ENCODE results near the gene SFI1.
"Not testable (repeated sequence)": the region's sequence is repeated elsewhere in the genome, so short reads cannot be mapped to it uniquely, and the experiment has no call there.

SFI1 gene

DNA sequence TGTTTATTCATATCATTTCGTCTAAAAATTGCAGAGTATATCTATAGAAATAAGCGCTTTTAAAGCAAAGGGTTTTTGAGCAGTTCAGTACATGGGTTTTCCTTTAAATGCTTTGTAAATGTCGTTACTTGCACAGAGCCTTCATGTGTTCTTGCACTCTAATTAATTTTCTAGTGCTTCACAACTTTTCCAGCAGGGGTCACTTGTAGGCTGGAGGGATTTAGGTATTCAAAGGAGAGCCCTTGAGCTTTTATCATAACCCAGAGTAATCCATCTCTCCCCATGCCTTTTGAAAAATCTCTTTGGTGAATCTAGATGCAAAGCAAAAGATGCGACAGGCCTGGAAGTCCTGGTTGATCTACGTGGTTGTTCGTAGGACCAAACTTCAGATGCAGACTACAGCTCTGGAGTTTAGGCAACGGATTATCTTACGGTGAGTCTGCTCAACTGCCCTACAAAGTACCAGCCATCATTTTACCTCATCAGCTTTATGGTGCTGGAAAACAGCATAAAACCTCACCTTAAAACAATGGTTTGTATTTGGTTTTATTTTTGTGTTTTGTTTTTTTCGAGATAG is 60.4 kb downstream of the SFI1 start:
- DNase-seq: peak; percentile 76

DNA sequence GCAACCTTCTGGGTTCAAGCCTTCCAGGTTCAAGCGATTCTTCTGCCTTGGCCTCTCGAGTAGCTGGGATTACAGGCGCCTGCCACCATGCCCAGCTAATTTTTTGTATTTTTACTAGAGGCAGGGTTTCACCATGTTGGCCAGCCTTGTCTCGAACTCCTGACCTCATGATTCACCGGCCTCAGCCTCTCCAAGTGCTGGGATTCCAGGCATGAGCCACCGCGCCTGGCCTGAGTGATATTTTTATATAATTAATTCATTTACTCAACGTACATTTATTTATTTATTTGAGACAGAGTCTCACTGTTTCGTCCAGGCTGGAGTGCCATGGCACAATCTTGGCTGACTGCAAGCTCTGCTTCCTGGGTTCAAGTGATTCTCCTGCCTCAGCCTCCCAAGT is 62.2 kb downstream of the SFI1 start:
- not testable (repeated sequence) for DNase-seq

DNA sequence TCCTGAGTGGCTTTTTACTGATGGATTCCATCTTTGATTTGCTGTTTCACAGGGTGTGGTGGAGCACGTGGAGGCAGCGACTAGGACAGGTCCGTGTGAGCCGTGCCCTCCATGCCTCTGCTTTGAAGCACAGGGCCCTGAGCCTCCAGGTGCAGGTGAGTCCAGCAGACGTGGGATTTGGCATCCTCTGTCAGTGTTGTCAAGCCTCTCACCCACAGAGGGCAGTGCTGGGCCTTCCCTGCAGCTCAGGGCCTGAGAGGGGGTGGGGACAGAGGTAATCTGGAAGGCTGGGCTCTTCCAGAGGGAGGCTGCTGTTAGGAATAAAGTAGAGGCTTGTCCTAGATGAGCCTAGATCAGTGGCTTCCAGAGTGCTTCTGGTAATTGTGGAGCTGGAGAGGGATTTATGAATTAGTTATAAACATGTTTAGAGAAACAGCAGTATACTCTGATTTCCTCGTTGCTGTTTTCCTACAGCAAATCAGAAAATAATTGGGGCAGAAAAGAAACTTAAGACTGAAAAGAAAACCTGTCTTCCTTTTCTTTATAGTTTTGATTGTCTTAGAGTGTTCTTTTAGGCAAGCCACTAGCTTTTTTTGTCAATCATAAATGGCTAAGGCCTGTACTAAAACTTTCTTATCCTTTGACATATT is 65.0 kb downstream of the SFI1 start:
- DNase-seq: peak; percentile 76

DNA sequence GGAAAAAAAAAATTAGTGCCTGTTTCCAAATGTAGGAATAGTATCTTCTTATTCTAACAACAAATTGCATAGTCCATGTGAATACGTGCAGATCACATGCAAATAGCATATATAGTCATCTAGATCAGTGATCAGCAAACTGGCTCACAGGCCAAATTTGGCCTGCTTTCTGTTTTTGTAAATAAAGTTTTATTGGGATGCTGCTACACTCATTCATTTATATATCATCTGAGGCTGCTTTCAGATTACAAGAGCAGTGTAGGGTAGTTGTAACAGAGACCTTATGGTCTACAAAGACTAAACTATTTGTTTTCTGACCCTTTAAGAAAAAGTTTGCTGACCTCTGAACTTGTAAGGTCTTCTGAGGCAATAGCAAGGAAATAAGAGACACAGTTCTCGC is 65.6 kb downstream of the SFI1 start:
- DNase-seq: no peak

DNA sequence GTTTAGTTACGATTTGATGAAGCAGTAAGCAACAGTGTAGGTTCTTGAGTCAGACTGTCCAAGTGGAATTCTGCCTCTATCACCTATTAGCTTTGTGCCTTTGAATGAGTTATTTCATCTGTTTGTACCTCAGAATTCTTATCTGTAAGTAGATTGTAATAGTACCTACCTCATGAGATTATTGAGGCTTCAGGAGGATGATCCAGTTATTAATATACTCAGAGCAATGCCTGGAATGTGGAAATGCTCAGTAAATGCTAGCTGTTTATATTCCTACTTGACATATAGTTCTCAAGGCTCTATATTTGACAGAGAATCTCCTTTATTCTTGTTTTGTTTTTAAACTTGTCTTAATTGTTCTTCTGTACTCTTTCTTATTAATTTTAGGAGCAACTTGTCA is 70.1 kb downstream of the SFI1 start:
- DNase-seq: no peak

DNA sequence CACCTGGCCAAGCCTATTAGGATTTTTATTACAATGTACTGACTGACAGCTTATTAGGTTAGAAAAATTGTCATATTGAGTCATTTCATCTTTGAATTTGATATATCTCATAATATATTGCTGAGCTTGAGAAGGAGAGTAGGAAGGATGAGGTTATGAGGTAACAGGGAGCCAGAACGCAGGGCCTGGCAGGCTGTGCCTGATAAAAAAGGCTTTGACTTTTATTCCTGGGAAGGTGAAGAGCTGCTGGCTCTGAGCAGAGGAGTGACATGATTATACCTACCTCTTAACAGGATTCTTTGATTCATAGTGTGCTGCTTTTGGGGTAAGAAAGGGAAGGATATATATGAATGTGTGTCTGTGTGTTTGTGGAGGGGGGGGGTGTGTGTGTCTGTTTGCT is 70.9 kb downstream of the SFI1 start:
- no peak for DNase-seq

DNA sequence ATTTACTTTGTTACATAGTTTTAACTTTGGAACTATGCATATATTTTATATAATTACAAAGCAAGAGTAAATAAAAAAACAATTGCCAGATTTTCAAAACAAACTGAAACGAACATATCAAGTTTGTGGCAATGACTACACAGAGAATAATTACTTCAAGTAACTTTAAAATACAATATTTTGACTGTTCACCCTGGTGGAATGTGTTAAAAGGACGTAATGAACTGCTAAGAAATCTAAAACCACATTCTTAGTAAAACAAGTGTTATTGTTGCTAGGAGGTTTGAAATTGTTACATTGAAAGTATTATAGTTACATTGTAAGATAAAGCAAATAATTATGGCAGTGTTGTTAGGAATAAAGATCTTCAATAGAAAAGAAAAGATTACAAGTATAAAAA is 71.4 kb downstream of the SFI1 start:
- no peak for DNase-seq

DNA sequence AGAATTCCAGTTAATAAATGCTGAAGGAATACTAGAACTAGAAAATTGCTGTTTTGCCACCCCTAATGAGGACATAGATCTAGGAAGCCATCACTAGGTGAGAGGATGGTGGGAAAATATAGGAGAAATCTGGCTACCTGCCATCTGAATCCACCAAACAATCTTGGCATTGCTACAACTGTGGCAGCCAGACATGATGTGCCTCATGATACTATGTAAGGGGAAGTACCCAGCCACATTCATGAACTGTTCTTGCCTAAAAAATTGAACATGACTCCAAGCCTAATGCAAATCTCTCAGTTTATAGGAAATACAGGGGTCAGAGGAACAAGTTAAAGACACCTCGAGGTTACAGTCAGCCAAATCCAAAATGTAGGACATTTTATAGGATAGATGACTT is 72.8 kb downstream of the SFI1 start:
- no peak for DNase-seq

DNA sequence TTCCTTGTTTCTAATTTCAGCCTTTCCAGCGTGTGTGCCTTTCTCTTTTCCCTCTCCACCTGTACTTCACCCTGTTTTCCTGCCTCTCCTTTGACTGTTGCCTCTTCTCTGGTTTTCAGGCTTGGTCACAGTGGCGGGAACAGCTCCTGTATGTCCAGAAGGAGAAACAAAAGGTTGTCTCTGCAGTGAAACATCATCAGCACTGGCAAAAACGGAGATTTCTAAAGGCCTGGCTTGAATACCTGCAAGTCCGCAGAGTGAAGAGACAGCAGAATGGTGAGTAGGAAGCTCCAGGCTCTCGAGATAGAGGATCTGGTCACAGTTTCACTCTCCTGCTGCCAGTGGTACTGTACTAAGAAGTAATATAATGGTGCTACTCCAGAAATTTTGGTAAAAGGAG is 76.6 kb downstream of the SFI1 start:
- no peak for DNase-seq

DNA sequence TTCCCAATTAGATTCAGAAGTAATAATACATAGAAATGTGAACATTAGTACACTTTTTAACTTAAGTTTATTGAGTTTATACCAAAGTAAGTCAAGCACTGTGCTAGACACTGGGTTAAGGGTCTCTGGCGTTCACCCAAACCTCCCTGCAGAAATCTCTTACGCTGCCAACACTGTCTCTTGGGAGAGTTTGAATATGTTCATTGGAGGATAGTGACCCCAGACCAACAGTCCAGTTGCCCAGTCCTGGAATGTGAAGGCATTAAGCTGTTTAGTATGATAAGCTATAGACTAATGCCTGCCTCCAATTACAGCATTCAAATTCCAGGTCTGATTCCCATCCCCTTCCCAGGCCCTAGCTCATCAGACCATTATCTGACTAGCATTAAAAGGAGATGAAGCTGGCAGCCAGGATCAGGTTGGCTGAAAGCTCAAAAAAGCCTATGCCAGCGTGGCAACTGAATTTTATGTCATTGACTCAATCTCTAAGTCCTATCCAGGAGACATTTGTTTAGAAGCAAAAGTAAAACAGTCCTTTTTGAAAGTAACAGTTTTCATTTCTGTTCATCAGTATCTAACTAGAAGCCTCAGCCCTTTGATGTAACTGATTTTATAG is 77.8 kb downstream of the SFI1 start:
- DNase-seq: no peak

DNA sequence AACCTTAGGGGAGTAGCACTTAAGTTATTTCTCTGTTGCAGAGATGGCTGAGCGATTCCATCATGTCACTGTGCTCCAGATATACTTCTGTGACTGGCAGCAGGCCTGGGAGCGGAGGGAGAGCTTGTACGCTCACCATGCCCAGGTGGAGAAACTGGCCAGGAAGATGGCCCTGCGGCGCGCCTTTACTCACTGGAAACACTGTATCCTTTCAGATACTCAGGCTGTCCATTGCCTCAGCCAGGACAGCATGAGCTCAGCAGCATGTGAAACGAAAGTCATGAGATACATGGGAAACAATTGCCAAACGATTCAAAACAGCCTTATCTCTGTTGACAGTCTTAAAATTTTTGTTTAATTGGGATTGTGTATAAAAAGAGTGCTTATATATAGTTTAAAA is 78.9 kb downstream of the SFI1 start:
- DNase-seq: no peak

DNA sequence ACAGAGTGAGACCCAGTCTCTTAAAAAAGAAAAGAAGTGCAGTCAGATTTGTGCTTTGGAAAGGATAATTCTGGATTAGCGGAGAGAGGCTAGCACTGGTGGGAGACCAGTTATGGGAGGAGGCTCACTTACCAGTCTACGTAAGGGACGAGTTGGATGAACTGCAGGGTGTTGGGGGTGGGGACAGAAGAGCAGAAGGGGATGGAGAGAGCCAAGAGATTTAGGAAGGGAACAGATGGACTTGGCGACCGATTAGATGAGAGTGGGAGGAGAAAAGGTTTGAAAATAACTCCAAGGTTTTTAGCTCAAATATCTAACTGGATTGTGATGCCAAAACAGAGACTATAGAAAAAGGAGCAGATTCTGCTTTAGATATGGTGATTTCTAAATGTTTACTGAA is 81.4 kb downstream of the SFI1 start:
- no peak for DNase-seq

DNA sequence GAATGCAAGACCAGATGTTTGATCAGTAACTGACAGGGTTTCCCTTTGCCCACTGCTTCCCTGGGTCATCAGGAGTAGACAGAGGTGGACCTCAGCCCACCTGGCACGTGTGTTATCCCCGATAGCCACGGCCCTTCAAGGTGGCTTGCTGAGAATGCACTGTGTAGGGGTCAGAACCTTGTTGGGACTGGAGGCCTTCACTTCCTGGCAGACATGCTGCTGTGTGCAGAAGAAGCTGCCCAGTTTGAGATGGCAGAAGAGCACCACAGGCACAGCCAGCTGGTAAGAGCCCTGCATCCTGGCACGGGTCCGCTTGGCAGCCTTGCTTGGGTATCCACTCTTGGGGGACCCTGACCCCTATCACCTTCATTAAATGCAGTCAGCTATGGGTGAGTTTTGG is 81.8 kb downstream of the SFI1 start:
- no peak for DNase-seq

DNA sequence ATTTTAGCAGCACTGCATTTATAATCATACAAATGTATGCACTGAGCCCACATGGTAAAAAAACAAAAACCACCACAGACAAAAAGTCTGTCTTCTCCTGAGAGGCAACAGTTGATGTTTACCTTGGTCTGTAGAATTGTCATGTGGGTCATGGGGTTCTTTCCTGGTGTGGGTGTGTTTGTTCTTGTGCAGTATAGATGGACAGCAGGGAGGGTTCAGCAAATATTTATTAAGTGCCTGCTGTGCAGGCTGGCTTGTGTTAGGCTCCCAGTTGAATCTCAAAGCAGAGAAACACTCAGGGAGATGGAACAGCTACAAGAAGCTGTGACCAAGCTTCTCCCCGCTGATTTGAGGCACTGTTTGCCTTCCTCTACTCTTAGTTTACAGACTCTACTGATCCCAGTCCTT is 83.5 kb downstream of the SFI1 start:
- no peak for DNase-seq

DNA sequence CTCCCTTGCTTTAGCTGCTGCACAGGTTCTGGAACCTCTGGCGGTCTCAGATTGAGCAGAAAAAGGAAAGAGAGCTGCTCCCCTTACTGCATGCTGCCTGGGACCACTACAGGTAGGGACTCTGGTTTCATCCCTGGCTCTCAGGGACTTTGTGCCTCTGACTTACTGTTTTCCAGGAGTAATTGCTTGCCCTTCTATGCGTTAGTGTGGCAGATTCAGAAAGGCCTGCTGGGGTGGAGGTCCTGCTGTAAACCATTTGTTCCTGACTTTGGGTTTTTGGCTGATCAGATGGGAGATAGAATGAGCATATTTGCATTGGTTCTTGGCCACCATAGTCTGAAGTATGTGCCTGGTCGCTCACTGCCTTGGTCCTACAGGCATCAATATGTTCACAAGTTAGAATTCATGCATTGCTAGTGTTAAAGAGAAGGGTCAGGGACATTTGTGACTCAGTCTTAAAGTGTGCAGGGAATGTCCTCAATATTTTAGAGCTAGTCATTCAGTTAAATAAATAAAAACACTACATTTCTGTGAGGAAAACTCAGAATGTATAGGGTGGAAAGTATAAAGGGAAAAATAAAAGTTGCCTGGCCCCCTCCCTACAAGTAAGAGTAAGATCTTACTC is 87.6 kb downstream of the SFI1 start:
- DNase-seq: no peak

DNA sequence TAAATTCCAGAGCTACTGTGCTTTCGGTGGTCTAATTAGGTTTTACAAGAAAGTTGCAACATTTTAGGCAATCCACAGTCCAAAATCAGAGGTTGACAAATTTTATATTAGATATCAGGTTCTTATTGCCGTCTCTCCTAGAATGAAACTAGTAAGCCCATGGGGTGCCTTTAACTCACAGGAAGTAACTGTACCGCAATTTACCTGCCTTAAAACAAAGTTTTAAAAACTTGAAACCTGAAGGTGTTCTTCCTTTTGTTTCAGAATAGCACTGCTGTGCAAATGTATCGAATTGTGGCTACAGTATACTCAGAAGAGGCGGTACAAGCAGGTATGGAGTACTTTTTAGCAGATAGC is 88.4 kb downstream of the SFI1 start:
- no peak for DNase-seq

DNA sequence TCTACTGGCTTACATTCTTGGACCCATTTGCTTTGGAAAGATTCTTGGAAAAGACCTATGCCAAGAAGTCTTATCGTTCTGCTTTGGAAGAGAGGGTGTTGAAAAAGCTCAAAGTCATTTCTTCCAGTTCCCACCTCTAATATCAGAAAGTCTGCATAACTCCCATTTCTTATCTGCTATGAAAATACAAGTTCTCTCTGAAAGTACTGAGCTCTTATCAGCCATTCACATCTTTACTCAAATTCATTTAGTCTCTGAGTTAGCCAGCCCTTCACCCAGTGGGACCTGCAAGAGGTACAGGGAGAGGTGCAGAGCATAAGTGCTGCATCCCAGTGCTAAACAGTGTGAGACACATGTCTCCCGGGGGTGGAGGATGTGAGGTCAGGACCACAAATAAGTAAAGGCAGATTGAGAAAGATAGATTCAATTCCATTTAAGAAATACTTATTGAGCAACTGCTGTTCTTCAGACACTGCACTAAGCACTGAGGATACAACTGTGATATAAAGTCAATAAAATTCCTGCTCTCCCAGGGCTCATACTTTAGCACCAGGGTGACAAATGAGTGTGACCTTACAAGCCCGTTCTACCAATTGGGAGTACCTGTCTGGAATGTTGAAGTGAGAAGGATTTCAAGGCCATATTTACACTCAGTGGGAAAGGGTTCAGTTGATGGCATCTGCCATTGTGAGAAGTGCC is 89.0 kb downstream of the SFI1 start:
- DNase-seq: peak; percentile 83

DNA sequence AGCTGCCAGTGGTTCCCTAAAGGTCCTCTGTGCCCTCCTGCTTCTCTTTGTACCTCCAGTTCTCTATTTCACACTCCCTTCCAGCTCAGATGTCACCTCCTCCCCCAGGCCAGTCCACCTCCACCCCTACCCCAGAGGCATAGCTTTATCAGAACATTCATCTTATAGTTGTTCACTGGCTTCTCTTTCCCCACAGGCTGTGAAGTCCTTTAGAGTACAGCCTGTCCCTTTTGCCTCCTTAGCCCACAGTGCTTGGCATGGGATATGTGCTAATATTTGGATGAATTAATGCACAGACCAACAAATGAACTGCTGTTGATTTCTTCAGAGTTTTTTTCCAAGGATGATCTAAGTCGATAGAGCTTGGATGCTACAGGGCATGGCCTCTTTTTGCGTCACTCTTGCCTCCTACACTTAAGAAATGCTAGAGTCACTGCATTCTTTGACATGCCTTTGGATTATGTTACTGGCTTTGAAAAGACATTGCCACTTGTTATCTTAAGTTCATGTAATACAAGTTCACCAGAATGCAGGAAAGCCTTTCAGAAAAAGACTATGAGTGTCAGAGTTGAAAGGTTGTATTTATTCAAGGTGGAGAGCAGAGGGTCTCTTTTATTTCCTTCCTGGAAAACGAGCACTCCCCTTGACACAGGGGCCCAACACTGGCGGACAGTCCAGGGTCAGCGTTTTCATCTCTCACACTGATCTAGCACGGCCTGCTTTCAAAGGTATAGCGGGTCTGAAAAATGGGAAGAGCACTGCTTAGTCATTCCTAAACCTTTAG is 90.0 kb downstream of the SFI1 start:
- peak; percentile 42 for DNase-seq

DNA sequence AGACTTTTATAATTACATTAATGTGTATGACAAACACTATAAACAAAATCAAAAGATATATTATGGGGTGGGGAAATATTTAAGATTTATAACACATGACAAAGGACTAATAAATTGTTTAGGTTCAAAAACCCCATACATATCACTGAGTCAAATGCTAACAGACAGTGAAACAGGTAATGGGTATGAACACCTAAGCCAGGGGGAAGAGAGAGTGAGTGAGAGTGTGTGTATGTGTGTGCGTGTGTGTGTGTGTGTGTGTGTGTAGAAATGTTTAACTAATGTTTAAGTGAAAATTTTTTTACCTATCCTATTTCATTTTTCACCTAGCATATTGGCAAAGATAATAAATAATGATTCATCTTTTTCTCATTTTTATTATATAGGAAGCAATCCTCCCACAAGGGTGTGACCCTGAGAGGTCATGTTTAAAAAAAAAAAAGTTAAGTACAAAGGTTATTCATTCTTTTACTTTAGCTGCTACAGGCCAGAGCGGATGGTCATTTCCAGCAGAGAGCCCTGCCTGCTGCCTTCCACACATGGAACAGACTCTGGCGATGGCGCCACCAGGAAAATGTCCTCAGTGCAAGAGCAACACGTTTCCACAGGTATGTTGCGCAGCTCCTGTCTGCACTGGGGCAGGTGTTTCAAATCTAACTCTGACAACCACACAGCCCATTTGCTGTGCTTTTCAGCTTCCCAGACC is 92.8 kb downstream of the SFI1 start:
- no peak for DNase-seq

DNA sequence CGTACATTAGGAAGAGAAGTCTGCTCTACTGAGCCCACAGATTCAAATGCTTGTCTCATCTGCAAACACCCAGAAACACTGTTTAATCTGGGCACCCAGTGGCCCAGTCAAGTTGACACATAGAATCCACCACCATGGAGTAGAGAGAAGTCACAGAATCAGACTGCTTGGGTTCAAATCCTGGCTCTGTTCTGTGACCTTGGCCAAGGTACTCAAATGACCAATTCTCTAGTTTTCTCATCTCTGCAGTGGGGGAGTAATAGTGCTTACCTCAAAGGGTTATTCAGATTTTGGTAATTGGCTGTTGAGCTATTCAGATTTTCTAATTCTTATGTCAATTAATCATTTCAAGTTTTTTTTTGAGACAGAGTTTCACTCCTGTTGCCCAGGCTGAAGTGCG is 93.8 kb downstream of the SFI1 start:
- not testable (repeated sequence) for DNase-seq

DNA sequence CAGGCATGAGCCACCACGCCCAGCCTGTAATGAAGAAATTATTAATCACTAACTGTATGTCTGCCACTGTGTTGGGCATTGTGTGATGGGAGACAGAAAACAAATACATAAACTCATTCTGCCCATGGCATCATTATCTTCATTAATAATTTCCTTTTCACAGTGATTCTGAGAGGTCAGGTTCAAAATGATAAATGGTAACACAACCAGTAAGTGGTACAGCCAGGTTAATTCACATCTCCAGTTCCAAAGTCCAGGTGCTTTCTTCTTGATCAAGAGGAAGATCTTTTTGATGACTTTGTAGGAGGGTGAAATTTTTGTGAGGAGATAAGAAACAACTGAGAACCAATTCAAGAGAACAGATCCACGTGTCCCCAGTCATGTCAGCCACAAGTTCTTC is 98.9 kb downstream of the SFI1 start:
- no peak for DNase-seq

DNA sequence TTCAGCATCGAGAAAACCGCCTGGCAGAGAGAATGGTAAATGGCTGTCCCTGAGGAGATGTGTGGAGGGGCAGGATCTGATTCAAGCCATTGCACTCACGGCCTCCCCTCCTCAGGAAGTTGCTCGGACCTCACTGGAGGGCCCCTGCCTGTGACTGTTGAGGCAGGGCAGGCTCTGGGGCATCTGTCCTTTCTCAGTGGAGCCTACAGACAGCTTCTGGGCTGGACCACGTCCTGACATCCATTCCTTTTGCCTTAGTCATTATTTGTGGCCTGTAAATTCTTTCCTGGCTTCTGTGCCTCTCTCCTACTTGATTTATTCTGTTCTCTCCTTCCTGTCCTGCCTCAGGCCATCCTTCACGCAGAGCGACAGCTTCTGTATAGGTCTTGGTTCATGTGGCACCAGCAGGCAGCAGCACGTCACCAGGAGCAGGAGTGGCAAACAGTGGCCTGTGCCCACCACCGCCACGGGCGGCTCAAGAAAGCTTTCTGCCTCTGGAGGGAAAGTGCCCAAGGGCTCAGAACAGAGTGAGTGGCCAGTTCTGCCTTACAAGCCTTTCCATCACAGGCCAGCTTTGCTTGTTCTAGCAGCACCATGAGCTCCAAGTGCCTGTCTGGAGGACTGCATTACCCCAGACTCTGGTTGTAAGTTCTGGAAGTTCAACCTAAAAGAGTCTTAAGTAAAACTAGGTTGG is 106.1 kb downstream of the SFI1 start:
- no peak for DNase-seq

Measured in hematopoietic multipotent progenitor cell treated with erythropoietin and hydrocortisone succinate and interleukin-3 and kit ligand, for 4 days (in vitro differentiated cells).